Activated T-cell treated with anti-CD3 and anti-CD28 coated beads, Interleukin-2, amount 50 U/mL, for 72 hours (primary cell): Measurements from ENCODE around the gene ANKRD27. TPM values are rescaled to one million over a fixed set of nuclear protein-coding genes. Genes with fewer than 3 reads are reported as not detected.
"Not testable (repeated sequence)": the region's sequence is repeated elsewhere in the genome, so short reads cannot be mapped to it uniquely, and the experiment has no call there.

Experiments
- ATAC-seq, 2 donors: fragments of 150-1000 bp; cut with Tn5 transposase; replicated peaks in 1 of 2; 2 replicates each; pipeline ENCODE4 v1.10.0; 2021; ENCODE audit warnings: moderate library complexity in 2 of 2, mild to moderate bottlenecking in 1 of 2
- DNase-seq, 2 donors: peaks; one replicate each; pipeline ENCODE4 v3.0.0; 2021 to 2022; ENCODE audit warnings: mixed read lengths in 1 of 2
- H3K27ac Mint-ChIP-seq: one replicate; pipeline ENCODE4 v1.8.0; 2022; ENCODE audit warnings: mild to moderate bottlenecking, moderate library complexity, mixed read lengths
- H3K27me3 Mint-ChIP-seq: one replicate; pipeline ENCODE4 v1.8.0; 2022; ENCODE audit warnings: low read depth, mixed read lengths
- H3K36me3 Mint-ChIP-seq, 2 donors: one replicate each; pipeline ENCODE4 v1.8.0; 2022; ENCODE audit warnings: mixed read lengths in 2 of 2, mild to moderate bottlenecking in 1 of 2; ENCODE audit not compliant: insufficient read depth in 2 of 2
- H3K4me1 Mint-ChIP-seq: one replicate; pipeline ENCODE4 v1.8.0; 2022; ENCODE audit warnings: low read depth, mixed read lengths
- H3K4me3 Mint-ChIP-seq, 2 donors: one replicate each; pipeline ENCODE4 v1.8.0; 2022; ENCODE audit warnings: mild to moderate bottlenecking in 2 of 2, mixed read lengths in 2 of 2, moderate library complexity in 2 of 2
- H3K9me3 Mint-ChIP-seq, 2 donors: one replicate each; pipeline ENCODE4 v1.8.0; 2022; ENCODE audit warnings: mixed read lengths in 2 of 2
- total RNA-seq, 2 donors: library from RNA; stranded (reverse); gene quantifications; one replicate each; pipeline ENCODE4 v1.2.3, GENCODE V29; 2022

The ANKRD27 gene
- total RNA-seq, 2 donors from 2014 or later = 34.5 to 43.3 TPM

DNA sequence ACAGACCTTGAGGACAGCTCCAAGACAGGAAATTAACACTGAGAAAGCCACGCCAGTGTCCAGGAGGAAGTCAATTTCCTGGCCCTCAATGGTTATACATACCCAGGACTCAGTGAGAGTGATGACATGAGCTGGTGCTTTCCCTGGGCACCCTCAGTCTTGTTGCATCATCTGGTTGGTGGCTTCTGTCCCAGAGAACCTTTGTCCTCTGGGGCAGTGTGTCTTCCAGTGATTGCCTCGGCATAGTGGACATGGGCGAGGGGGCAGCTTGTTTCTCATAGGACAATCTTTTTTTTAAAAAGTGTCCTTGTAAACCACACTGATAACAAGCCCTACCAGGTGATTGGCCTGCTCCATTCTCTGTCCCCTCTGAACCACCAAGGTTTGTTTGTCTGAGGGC lies 21.8 kb upstream of the ANKRD27 start:
- Mint-ChIP-seq H3K4me3 (peak overlapping the region; percentile 39 to 76), H3K27ac (peak overlapping the region; percentile 73), H3K36me3 (peaks cover 28 to 62% of the 10 kb centered on the region in 2 donors), H3K4me1 (peaks cover 47% of the 10 kb centered on the region)
- not testable (repeated sequence) for H3K27me3 Mint-ChIP-seq, ATAC-seq, H3K9me3 Mint-ChIP-seq
- peak; percentile 25 to 28 for DNase-seq

DNA sequence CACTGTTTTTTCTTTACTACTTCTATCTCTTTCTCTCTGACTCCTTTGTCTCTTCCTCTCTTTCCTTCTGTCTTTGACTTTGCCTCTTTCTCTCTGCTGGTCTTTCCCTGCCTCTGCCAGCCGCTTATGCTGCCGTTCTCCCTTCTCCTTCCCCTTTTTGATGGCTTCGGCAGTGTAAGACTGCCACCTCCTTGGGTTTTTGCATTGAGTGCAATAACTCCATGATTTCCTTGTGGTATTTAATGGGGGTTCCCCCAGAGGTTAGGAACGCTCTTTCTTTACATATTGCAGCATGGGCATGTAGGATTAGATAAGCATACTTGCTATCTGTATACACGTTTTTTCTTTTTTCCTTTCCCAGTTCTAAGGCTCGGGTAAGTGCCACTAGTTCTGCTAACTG lies 20.5 kb upstream of the ANKRD27 start:
- Mint-ChIP-seq H3K27ac (peak overlapping the region; percentile 73), H3K36me3 (peaks cover 28 to 56% of the 10 kb centered on the region in 2 donors), H3K4me1 (peaks cover 58% of the 10 kb centered on the region), H3K4me3 (peak overlapping the region; percentile 74 to 76)
- not testable (repeated sequence) for ATAC-seq, H3K27me3 Mint-ChIP-seq, H3K9me3 Mint-ChIP-seq, DNase-seq

DNA sequence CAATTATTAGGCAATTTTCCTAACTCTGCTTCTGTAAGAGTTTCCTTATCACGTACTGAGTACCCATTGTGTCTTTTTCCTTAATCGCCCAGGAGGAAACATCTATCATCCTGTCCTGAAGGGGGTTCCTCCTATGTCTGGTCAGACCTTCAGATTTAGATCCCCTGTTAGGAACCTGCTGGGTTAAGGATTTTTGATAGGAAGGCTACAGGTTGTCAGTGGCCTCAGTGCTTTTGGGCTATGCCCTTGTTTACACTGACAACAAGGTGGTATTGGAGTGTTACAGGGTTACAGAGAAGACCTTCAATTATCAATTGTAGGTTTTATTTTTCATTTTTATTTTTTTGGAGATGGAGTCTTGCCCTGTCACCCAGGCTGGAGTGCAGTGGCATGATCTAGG lies 19.9 kb upstream of the ANKRD27 start:
- Mint-ChIP-seq H3K36me3 (peaks cover 28 to 50% of the 10 kb centered on the region in 2 donors), H3K4me3 (peak overlapping the region; percentile 83 to 96), H3K4me1 (peaks cover 62% of the 10 kb centered on the region)
- H3K9me3 Mint-ChIP-seq, H3K27me3 Mint-ChIP-seq, DNase-seq, H3K27ac Mint-ChIP-seq, ATAC-seq: not testable (repeated sequence)

DNA sequence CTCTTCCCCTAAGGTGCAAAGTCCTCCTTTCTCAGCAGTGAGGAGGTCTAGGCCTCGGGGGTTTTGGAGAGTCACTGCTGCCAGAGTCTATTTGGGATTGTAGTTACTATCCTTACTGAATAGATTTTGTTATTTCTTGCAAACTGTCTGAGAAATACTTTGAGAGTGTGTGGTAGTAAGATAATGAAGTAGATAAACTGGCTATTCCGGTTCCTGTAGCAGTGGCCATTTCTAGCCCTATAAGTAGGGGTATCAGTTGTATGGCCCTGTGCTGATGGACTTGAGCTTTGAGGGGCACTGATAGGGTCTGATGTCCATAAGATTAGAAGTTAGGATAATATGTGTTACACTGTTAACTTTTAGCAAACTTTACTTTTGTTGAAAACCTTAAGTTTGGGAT lies 19.3 kb upstream of the ANKRD27 start:
- not testable (repeated sequence) for H3K9me3 Mint-ChIP-seq, H3K27me3 Mint-ChIP-seq, DNase-seq, ATAC-seq
- Mint-ChIP-seq H3K36me3 (peaks cover 24 to 46% of the 10 kb centered on the region in 2 donors), H3K27ac (peak overlapping the region; percentile 87), H3K4me3 (peak overlapping the region; percentile 83 to 96), H3K4me1 (peaks cover 66% of the 10 kb centered on the region)

DNA sequence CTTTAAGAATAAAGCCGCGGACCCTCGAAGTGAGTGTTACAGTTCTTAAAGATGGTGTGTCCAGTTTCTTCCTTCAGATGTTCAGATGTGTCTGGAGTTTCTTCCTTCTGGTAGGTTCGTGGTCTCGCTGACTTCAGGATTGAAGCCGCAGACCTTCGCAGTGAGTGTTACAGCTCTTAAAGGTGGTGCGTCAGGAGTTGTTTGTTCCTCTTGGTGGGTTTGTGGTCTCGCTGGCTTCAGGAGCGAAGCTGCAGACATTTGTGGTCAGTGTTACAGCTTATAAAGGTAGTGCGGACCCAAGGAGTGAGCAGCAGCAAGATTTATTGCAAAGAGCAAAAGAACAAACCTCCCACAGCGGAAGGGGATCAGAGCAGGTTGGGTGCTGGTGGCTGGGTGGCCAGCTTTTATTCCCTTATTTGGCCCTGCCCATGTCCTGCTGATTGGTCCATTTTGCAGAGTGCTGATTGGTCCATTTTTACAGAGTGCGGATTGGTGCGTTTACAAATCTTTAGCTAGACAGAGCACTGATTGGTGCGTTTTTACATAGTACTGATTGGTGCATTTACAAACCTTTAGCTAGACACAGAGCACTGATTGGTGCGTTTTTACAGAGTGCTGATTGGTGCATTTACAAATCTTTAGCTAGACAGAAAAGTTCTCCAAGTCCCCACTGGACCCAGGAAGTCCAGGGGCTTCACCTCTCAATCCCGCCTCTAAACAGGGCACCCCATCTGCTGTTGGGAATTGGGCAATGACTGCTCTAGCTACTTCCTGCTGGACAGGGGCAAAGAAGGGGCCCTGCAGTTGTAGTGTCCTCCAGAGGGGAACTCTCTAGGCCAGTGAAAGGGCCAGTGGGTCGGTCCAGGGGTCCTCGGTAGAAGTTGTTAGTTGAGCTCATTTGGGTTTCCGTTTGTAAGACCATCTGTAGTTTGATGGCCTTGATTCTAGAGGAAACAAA lies 18.4 kb upstream of the ANKRD27 start:
- not testable (repeated sequence) for H3K27me3 Mint-ChIP-seq, H3K9me3 Mint-ChIP-seq
- DNase-seq (peak; percentile 64), ATAC-seq (peak; percentile 16 to 30)
- Mint-ChIP-seq H3K36me3 (peaks cover 21 to 38% of the 10 kb centered on the region in 2 donors), H3K4me1 (peaks cover 66% of the 10 kb centered on the region), H3K4me3 (peak overlapping the region; percentile 83 to 96), H3K27ac (peak overlapping the region; percentile 87)

DNA sequence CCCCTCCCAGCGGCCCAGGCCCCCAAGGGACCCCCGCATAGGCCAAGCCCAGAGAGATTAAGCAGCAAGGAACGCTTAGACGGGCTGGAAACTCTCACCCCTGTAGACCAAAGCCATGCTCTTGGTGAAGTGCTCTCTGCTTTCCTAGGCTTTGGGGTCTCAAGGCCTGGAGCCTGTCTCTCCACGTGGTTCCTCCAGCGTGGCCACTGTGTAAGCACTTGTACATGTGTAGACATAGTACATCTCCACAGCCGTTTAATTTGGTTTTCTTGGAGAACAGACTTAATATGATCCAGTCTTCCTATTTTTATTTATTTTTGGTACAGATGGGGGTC lies 17.7 kb upstream of the ANKRD27 start:
- Mint-ChIP-seq H3K4me3 (peak overlapping the region; percentile 83 to 96), H3K4me1 (peaks cover 63% of the 10 kb centered on the region), H3K27me3 (no peaks in the 10 kb centered on the region), H3K9me3 (no peaks in the 10 kb centered on the region), H3K36me3 (peaks cover 18 to 32% of the 10 kb centered on the region in 2 donors), H3K27ac (peak overlapping the region; percentile 87)
- ATAC-seq (peak in 1 of 2 donors; percentile 2), DNase-seq (no peak)

DNA sequence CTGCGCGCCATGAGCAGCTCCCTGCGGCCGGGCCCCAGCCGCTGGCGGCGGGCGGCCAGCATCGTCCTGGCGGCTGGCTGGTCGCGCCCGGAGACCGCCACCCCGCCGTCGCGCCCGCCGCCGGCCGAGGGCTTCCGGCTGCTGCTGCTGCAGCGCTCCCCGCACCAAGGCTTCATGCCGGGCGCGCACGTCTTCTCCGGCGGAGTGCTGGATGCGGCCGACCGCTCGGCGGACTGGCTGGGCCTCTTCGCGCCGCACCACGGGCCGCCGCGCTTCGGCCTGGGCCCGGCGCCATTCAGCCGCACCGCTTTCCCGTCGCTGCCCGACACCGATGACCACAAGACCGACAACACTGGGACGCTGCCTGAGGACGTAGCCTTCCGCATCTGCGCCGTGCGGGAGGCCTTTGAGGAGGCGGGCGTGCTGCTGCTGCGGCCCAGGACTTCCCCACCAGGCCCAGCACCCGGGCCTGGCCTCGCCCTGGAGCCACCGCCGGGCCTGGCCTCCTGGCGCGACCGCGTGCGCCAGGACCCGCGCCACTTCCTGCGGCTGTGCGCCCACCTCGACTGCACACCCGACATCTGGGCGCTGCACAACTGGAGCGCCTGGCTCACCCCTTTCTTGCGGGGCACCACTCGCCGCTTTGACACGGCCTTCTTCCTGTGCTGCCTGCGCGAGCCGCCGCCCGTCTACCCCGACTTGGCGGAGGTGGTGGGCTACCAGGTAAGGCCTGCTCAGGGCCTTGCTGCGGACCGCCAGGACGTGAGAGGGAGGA lies 17.2 kb upstream of the ANKRD27 start:
- Mint-ChIP-seq H3K27ac (peak overlapping the region; percentile 87), H3K27me3 (no peaks in the 10 kb centered on the region), H3K9me3 (no peaks in the 10 kb centered on the region), H3K4me1 (peaks cover 59% of the 10 kb centered on the region), H3K36me3 (peaks cover 14 to 28% of the 10 kb centered on the region in 2 donors), H3K4me3 (peak overlapping the region; percentile 90 to 96)
- ATAC-seq = peak; percentile 64 to 66
- DNase-seq = peak; percentile 69 to 73

DNA sequence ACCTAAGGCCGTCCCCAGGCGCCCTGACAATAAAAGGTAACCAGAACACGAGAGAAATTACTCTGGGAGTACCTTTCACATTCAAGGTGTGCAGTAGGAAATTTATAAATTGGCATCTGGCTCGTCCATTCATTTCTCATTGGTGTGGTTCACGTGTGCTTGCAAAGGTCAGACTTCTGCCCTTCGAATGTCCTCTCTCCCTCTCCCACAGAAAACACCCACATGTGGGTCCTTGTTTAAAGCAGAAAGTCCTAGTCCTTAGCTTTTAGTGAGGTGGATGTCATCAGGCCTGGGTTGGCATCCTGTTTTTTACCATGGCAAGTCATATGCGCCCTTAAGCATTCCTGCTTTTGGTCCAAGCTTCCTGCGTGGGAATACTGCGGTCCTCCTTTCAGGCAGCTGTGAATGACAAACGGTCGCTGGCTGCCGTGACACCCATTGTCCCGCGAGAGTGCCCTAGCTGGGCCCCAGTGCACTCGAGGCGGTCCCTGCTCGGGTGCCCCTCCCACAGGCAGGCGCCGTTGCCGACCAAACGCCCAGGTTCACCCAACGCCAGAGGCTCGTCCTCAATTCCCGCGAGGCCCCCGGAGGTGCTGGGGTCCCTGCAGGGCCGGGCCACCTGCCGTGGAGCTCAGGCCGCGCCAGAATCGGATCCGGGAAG lies 16.4 kb upstream of the ANKRD27 start, which contains the start of gene NUDT19:
NUDT19 (plus strand) TSS at position 531 of the 661 bp plus-strand sequence. CDS start 140 bp downstream, outside the sequence.
- Mint-ChIP-seq H3K9me3 (no peaks in the 10 kb centered on the region), H3K4me1 (peaks cover 57% of the 10 kb centered on the region), H3K27me3 (no peaks in the 10 kb centered on the region), H3K36me3 (peaks cover 14 to 27% of the 10 kb centered on the region in 2 donors), H3K27ac (peak within 1 kb of the TSS; percentile 87), H3K4me3 (peak within 1 kb of the TSS; percentile 90 to 96)
- DNase-seq = peak; percentile 86 to 88
- peak; percentile 76 to 79 for ATAC-seq

DNA sequence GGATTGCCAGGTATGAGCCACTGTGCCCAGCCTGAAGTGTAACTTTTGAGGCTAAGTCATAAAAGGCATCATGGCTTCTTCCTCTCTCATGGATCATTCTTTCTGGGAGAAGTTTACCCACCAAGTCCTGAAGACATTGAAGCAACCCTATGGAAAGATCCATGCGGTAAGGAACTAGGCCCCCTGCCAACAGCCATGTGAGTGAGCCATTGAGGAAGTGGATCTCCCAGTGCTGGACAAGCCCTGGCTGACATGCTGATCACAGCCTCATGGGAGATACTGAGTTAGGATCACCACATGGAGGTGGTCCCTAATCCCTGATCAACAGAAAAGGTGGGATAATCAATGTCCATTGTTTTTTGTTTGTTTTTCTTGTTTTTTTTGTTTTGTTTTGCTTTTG lies 13.3 kb upstream of the ANKRD27 start:
- no peak for DNase-seq
- no peak for ATAC-seq

DNA sequence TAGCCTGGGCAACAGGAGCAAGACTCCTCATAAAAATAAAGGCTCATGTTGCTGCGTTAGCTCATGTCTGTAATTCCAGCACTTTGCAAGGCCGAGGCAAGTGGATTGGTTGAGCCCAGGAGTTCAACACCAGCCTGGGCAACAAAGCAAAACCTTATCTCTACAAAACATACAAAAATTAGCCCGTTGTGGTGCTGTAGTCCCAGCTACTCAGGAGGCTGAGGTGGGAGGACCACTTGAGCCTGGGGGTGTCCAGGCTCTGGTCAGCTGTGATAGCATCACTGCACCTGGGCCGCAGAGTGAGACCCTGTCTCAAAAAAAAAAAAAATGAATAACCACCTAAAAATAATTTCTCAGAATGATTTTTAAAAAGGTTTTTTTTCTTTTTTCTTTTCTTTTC lies 12.7 kb upstream of the ANKRD27 start:
- Mint-ChIP-seq H3K27ac (no peak overlapping the region), H3K4me3 (no peak overlapping the region), H3K9me3 (no peaks in the 10 kb centered on the region), H3K36me3 (peaks cover under 1 to 4% of the 10 kb centered on the region in 2 donors), H3K4me1 (peaks cover 20% of the 10 kb centered on the region), H3K27me3 (no peaks in the 10 kb centered on the region)
- DNase-seq = no peak
- ATAC-seq = no peak

More for the DNA sequence above, 13.3 kb upstream of the ANKRD27 start:
- Mint-ChIP-seq H3K4me3 (no peak overlapping the region), H3K27ac (no peak overlapping the region), H3K4me1 (peaks cover 26% of the 10 kb centered on the region), H3K36me3 (peaks cover 5 to 10% of the 10 kb centered on the region in 2 donors), H3K27me3 (no peaks in the 10 kb centered on the region), H3K9me3 (no peaks in the 10 kb centered on the region)

DNA sequence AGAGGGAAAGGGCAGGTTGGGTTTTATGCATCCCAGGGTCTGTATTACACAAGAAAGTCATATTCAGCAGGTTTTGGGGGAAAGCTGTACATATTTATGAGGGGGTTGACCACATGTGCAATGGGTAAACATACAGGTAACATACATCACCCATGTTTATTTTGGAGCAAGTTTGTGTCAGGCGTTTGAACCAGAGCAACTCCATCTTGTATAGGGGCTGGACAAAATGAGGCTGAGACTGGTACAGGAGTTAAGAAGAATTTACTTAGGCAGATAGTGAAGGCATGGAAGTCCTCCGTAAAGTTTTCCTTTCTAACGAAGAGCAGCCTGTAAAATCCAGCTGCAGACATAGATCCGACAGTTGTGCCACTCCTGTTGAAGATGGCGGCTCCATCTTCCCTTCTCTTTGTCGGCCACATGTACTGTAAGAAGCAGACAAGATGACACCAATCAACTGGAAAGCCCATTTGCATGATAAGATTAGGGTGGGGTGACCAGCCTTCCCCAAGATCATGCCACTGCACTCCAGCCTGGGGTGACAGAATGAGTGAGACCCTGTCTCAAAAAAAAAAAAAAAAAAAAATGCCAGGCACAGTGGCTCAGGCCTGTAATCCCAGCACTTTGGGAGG lies 12.0 kb upstream of the ANKRD27 start:
- H3K27me3 Mint-ChIP-seq = no peaks in the 10 kb centered on the region
- no peak overlapping the region for H3K4me3 Mint-ChIP-seq
- H3K4me1 Mint-ChIP-seq = peaks cover 19% of the 10 kb centered on the region
- H3K9me3 Mint-ChIP-seq = no peaks in the 10 kb centered on the region
- no peak overlapping the region for H3K27ac Mint-ChIP-seq
- ATAC-seq (no peak), DNase-seq (no peak)
- H3K36me3 Mint-ChIP-seq = peaks cover 0 to 4% of the 10 kb centered on the region in 2 donors

DNA sequence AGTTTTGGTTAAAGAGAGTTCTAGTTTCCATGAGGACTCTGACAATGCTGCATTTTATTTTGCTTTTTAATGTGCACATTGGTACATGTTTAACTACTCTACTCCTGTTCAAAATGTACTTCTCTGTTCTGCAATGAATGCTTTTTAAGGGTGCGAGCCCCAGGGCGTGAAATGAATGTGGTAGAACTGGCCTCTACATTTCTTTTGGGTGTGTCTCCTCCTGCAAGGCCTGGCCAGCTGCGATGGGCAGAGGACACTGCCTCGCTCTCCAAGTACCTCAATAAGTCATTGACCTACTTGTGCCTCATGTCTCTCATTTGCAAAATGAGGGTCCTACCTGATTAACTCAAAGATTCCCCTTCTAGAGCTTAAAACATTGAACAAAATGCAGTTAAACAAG lies 7.3 kb upstream of the ANKRD27 start:
- Mint-ChIP-seq H3K27ac (no peak overlapping the region), H3K4me1 (peaks cover 4% of the 10 kb centered on the region), H3K36me3 (no peaks in the 10 kb centered on the region), H3K27me3 (peaks cover 9% of the 10 kb centered on the region), H3K4me3 (no peak overlapping the region), H3K9me3 (no peaks in the 10 kb centered on the region)
- DNase-seq (no peak), ATAC-seq (no peak)
